ENCODE results near the gene SERPINA4. TPM values are rescaled to one million over a fixed set of nuclear protein-coding genes. Genes with fewer than 3 reads are reported as not detected.

The SERPINA4 gene
- polyA plus RNA-seq, 1 of the 3 experiments (the other 2 are of a cell fraction) = not detected

DNA sequence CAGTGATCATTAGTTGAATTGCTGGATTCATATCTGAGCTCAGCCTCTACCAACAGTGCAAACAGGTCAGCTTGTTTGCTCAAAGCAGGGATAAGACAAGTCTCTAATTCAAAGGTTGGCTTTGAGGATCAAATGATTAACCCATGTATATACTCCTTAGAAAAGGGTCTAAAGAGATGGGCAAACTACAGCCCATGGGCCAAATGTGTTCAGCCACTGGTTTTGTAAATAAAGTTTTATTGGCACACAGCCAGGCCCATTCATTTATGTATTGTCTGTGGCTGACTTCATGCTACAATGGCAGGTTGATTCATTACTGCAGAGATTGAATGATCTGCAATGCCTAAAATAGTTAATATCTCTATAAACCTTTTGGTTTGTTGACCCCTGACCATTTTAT, 3.1 kb downstream of the SERPINA4 start (continued):
- TF ChIP-seq USF2 (IDR thresholded peaks at IDR 0.05; ENCODE audit: borderline replicate concordance, low read depth, low read length) = no peak
- TF ChIP-seq, protein P1, sequence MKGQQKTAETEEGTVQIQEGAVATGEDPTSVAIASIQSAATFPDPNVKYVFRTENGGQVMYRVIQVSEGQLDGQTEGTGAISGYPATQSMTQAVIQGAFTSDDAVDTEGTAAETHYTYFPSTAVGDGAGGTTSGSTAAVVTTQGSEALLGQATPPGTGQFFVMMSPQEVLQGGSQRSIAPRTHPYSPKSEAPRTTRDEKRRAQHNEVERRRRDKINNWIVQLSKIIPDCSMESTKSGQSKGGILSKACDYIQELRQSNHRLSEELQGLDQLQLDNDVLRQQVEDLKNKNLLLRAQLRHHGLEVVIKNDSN (IDR thresholded peaks at IDR 0.05; ENCODE audit: borderline replicate concordance, low read depth) = no peak

- no peaks in the 10 kb centered on the region for H3K9me3 ChIP-seq
- no peak overlapping the region for H3K27ac ChIP-seq (ENCODE audit: low read depth in 2 of 2, low read length in 1 of 2)
- H3K27me3 ChIP-seq (ENCODE audit: insufficient read depth) = peaks cover 10% of the 10 kb centered on the region; the same call in 1 of the 2 replicates
- no peaks in the 10 kb centered on the region for H3F3A ChIP-seq (replicated peaks; ENCODE audit: insufficient read depth)
- H3K36me3 ChIP-seq (replicated peaks in 1 of 2; ENCODE audit: control insufficient read depth in 1 of 2, insufficient read depth in 2 of 2, low read length in 1 of 2) = no peaks in the 10 kb centered on the region
- H3K9ac ChIP-seq = no peak overlapping the region
- no peaks in the 10 kb centered on the region for H4K20me1 ChIP-seq (ENCODE audit: insufficient read depth)
- CTCF ChIA-PET = interaction anchor here (1.1 to 2.2 kb wide), 2 partner anchors 18 to 19 kb away, joined by 3 to 9 read pairs; no protein-coding TSS in a partner anchor
- WGBS (ENCODE audit: low lambda C conversion rate) = 28% methylated on average over 9 of the region's 9 CpGs
- no peak overlapping the region for H2AFZ ChIP-seq (ENCODE audit: low read depth)
- no peaks in the 10 kb centered on the region for H3K79me2 ChIP-seq (ENCODE audit: insufficient read depth)
- POLR2A ChIA-PET = no interaction called here
- no peaks in the 10 kb centered on the region for H3K4me1 ChIP-seq (ENCODE audit: control insufficient read depth in 1 of 2, insufficient read depth in 2 of 2, low read depth in 1 of 2, low read length in 1 of 2)
- DNase-seq = no peak
- H3K4me3 ChIP-seq (ENCODE audit: low read depth in 2 of 2, low read length in 1 of 2) = no peak overlapping the region
- H3K9me2 ChIP-seq = no peaks in the 10 kb centered on the region
- H3K4me2 ChIP-seq = no peak overlapping the region
- TF ChIP-seq CHD2 (IDR thresholded peaks at IDR 0.05; ENCODE audit: low read length, partially characterized antibody) = no peak
Measured at GRCh38 chr14:94568186-94568585, 6.9 kb downstream of the SERPINA4 start.

DNA sequence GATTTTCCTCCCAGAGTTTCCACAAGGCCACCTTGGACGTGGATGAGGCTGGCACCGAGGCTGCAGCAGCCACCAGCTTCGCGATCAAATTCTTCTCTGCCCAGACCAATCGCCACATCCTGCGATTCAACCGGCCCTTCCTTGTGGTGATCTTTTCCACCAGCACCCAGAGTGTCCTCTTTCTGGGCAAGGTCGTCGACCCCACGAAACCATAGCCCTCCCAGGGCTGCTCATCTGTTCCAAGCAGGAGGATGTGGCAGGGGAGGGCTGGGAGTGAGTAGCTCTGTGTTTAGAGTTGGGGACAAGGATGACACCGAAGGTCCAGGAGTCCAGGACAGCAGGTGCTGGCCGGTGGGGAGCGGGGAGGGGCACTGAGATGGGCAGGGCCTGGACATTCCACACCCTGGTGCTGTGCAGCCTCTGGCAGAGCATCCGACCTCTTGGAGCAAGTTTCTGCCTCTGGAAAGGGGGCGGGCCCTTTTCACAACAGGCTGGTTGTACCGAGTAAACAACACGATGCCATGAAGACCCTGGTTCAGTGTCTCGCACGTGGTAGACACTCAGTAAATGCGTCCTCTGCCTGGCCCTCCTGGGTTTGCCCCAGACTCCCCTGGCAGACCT, 8.2 kb downstream of the SERPINA4 start:
- Histone ChIP-seq H3K4me3 (ENCODE audit: low read depth in 2 of 2, low read length in 1 of 2) (no peak overlapping the region), H3K27ac (ENCODE audit: low read depth in 2 of 2, low read length in 1 of 2) (no peak overlapping the region), H2AFZ (ENCODE audit: low read depth) (no peak overlapping the region), H3K9ac (no peak overlapping the region), H3K9me2 (no peaks in the 10 kb centered on the region), H3K27me3 (ENCODE audit: insufficient read depth) (peaks cover 10% of the 10 kb centered on the region; the same call in 1 of the 2 replicates), H3K4me1 (ENCODE audit: control insufficient read depth in 1 of 2, insufficient read depth in 2 of 2, low read depth in 1 of 2, low read length in 1 of 2) (no peaks in the 10 kb centered on the region), H4K20me1 (ENCODE audit: insufficient read depth) (no peaks in the 10 kb centered on the region), H3K4me2 (no peak overlapping the region), H3K36me3 (replicated peaks in 1 of 2; ENCODE audit: control insufficient read depth in 1 of 2, insufficient read depth in 2 of 2, low read length in 1 of 2) (no peaks in the 10 kb centered on the region), H3F3A (replicated peaks; ENCODE audit: insufficient read depth) (no peaks in the 10 kb centered on the region), H3K79me2 (ENCODE audit: insufficient read depth) (no peaks in the 10 kb centered on the region), H3K9me3 (no peaks in the 10 kb centered on the region)
- WGBS (ENCODE audit: low lambda C conversion rate) = 57% methylated on average over 18 of the region's 20 CpGs
- TF ChIP-seq RFX5 (IDR thresholded peaks at IDR 0.05; ENCODE audit: low read length) (no peak), SMC3 (IDR thresholded peaks at IDR 0.05; ENCODE audit: low read depth, low read length) (no peak), JUND (IDR thresholded peaks at IDR 0.05) (no peak), MEF2A (IDR thresholded peaks at IDR 0.05; ENCODE audit: borderline replicate concordance, low read depth) (no peak), GATA2 (CRISPR knock-in tag; IDR thresholded peaks at IDR 0.05) (no peak), USF2 (IDR thresholded peaks at IDR 0.05; ENCODE audit: borderline replicate concordance, low read depth, low read length) (no peak), TEAD4 (IDR thresholded peaks at IDR 0.05; ENCODE audit: borderline replicate concordance, insufficient read depth) (no peak), NRF1 (IDR thresholded peaks at IDR 0.05; ENCODE audit: low read depth, low read length) (no peak), GABPA (IDR thresholded peaks at IDR 0.05; ENCODE audit: low read depth) (no peak), MAX (IDR thresholded peaks at IDR 0.05; ENCODE audit: low read depth) (no peak), ELF1 (IDR thresholded peaks at IDR 0.05) (no peak), EZH2phosphoT487 (IDR thresholded peaks at IDR 0.05; ENCODE audit: borderline replicate concordance, low read depth) (no peak), EP300 (IDR thresholded peaks at IDR 0.05; ENCODE audit: borderline replicate concordance in 1 of 2, low read depth in 1 of 2, low read length in 1 of 2) (no peak)
- TF ChIP-seq, protein P1 (IDR thresholded peaks at IDR 0.05; ENCODE audit: borderline replicate concordance, low read depth) = no peak
- CTCF ChIA-PET = interaction anchor here (2.2 kb wide), 1 partner anchor 21 kb away, joined by 9 read pairs; no protein-coding TSS in a partner anchor
- POLR2A ChIA-PET = no interaction called here
- DNase-seq = no peak

Data from SK-N-SH (cell line).